HL-60/S4 (cell line): ENCODE results near the gene HSPD1.

Experiments used
- in situ Hi-C: fragments of 300-500 bp; cut with MboI; formaldehyde crosslinking; loops from 2 replicates; pipeline ENCODE4 v1.14.3; 2022; ENCODE audit warnings: low sequenced_read_pairs

The HSPD1 gene

DNA sequence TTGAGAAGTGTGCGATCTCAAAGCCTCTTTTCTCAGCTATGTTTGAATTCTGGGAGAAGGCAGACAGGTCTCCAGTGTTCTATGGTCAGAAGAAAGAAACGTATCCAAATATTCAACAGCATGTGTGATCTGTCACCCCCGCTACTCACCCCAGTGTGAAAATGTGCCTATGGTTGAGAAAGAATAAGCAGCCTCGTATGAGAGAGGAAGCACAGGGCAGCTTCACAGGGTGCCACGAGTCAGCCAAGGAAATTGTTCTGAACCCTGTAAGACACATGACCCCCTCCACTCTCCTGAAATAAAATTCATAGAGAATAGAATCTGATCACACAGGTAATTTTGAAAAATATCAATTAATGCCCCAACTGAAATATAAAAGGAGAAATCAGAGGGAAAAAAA lies 56.8 kb downstream of the HSPD1 start:
- in situ Hi-C loops: no loop called here

DNA sequence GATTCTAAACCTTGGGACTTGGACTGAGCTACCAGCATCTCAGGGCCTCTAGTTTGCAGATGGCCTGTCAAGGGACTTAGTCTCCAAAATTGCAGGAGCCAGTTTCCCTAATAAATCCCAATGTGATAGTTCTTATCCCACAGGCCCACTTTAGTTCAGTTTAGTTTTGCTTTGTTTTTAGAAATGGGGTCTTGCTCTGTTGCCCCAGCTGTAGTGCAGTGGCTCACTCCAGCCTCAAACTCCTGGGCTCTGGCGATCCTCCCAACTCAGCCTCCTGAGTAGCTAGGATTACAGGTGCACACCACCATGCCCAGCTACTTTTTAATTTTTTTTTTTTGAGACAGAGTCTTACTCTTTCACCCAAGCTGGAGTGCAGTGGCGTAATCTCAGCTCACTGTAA lies 62.3 kb downstream of the HSPD1 start:
- in situ Hi-C loops: no loop called here
